GM03348 (cell line): Measurements from ENCODE around the gene MTA1.
A peak's percentile ranks its signal among the peaks of the same experiment; 100 is the strongest.

Experiments
- DNase-seq: peaks from one replicate; pipeline ENCODE4 v3.0.0; 2012; ENCODE audit warnings: low spot score

MTA1 gene

DNA sequence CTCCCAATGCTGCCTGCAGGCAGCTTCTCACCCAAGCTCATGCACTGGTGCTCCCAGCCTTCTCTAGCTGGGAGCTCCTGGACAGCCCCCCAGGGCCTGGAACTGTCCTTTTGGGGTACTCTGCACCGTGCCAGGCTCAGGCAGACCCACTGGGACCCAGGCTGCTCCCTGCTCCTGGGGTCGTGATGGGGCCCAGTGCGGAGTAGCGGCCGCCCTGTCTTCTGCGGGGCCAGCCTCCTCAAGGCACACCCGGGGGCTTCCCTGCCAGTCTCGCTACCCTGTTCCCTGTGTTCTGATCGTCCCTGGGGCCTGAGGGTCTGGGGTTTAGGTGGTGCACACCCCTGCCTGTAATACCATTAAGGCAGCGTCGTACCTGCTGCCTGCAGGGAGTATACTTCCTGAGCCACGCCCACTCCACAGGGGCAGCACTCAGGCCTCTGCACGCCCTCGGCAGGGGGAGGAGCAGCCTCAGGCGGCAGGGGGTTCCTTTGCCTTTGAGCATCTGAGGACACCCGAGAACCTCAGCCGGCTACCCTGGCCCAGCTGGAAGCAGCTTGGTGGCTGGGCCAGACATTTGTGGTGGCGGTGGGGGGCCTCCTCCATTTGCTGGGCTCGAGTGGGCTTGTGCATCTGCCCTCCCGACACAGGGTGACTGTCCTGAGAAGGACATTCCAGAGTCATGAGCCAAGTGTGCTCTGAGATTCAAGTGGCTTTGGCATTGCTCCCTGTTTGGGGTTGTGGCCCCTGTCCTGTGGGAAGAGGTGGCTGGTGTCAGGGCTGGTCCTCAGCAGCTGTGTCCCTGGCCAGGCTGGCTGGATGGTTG, 45.8 kb downstream of the MTA1 start:
- DNase-seq: no peak

DNA sequence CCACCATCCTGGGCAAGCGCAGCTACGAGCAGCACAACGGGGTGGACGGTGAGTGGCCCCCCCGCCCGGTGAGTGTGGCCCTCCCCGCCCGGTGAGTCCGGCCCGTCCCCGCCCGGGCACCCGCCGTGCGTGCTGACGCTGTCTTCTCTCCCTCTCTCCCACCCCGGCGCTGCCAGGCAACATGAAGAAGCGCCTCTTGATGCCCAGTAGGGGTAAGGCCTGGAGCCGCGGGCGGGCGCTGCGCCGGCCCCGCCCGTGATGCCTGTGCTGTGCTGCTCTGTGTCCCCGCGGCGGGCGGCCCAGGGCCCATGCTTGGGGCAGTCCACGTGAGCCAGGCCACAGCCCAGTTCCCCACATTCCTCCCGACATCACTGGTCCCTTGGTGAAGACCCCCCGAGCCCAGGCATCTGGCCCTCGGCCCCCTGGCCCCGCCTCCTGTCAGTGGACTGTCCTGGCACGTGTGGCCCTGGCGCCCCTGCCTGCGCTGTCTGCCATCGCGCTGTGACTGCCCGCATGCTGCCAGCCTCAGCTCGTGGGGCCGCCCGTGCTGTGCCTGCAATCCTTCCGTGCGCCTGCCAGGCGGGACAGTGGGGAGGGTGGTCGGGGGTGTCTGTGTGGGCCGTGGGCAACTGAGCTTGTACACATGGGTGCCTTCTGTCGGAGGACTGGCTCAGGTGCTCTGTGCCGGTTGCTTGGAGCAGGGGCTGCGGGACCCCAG, 47.1 kb downstream of the MTA1 start:
- DNase-seq: no peak

DNA sequence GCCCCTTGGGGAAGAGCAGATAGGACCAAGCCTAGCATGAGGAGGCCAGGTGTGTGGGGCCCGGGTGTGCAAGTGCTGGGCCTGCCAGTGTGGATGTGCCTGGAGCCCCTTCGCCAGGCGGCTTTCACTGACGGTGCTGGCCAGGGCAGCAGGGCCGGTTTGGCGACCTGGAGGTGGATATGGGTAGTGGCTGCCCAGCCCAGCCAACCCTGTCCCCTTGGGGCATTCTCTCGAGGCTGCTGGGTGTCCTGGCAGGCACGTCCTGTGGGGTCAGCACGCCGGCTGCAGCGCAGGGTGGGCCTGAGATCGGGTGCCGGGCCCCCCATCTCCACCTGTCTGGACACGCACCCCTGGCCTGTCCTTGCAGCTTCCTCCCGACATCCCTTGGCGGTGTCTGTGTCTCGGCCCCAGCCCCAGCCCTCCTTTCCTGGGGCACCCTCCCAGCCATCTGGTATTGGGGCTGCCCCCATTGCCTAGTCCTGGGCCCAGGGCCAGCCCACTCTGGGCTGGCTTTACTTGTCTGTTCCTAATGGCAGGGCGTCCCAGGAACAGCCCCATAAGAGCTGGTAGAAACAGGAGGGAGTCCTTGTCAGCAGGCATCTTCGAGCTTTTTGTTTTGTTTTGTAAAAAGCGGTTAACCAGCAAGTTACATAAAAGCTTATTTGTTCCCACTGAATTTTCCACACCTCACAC, 47.8 kb downstream of the MTA1 start:
- no peak for DNase-seq

DNA sequence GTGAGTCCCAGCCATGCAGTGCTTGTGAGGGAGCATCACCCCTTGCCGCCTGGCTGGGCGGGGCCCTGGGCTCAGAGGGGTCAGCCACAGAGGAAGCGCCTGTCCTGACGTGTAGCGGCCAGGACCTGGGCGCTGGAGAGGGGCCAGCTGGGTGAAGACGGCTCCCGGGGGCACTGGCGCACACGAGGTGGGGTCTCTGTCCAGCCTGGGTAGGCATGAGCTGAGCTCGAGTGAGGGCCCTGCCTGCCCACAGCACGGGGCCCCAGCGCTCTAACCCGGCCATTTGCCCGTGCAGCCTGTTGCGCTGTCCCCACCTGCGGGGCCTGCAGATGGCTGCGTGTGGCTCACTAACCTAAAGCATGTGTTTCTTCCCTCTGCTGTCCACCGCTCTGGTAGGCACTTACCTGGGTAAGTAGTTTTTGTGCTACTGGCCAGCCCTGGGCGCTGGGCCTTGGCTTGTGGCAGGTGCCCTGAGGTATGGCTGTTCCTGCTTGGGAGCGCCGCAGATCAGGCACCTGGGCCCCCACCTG, 48.4 kb downstream of the MTA1 start:
- no peak for DNase-seq

DNA sequence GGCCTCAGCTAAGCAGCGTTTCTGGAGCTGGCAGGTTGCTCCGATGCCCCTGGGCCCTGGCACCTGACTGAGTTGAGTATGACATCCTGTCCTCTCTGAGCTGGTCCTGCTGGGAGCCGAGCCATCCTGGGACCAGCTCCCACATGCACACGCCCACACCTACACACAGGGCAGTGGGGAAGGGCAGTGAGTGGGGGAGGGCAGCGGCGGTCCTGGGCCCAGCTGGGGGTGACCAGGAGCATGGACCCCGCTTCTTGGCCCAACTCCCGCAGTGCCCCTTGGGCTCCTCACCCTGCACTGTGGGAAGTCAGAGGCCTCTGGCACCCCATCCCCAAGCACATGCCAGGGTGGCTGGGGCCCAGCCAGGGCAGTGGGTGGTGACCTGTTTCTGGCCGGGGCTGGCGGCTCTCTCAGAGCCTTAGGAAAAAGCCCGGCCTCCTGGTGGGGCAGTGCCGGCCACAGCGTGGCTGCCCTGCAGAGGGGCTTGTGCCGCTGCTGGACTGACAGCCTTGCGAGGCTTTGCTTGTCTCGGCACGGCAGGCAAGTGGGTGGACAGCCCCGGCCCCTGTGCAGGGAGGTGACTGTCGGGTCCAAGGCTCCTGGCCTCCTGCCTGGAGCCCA, 49.1 kb downstream of the MTA1 start:
- DNase-seq: no peak

DNA sequence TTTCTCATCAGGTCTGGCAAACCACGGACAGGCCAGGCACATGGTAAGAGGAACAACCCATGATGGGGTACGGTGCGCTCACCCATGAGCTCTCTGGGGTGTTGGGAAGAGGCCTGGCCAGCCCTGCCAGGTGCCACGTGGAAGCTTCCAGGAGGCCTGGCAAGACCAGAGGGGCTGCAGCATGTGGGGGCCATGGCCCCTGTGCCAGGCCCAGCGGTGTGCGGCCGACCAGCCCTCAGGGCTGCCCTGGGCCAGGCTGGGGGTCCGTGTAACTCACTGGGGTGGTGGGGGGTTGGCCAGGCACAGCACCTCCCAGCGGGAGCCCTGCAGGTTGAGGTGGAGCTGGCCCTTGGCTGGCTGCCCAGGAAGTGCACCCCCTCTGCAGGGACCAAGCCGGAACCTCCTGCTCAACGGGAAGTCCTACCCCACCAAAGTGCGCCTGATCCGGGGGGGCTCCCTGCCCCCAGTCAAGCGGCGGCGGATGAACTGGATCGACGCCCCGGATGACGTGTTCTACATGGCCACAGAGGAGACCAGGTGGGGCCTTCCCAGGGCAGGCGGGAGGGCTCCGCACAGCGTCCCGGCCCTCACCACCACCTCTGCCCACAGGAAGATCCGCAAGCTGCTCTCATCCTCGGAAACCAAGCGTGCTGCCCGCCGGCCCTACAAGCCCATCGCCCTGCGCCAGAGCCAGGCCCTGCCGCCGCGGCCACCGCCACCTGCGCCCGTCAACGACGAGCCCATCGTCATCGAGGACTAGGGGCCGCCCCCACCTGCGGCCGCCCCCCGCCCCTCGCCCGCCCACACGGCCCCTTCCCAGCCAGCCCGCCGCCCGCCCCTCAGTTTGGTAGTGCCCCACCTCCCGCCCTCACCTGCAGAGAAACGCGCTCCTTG, 50.1 kb downstream of the MTA1 start:
- DNase-seq: no peak

DNA sequence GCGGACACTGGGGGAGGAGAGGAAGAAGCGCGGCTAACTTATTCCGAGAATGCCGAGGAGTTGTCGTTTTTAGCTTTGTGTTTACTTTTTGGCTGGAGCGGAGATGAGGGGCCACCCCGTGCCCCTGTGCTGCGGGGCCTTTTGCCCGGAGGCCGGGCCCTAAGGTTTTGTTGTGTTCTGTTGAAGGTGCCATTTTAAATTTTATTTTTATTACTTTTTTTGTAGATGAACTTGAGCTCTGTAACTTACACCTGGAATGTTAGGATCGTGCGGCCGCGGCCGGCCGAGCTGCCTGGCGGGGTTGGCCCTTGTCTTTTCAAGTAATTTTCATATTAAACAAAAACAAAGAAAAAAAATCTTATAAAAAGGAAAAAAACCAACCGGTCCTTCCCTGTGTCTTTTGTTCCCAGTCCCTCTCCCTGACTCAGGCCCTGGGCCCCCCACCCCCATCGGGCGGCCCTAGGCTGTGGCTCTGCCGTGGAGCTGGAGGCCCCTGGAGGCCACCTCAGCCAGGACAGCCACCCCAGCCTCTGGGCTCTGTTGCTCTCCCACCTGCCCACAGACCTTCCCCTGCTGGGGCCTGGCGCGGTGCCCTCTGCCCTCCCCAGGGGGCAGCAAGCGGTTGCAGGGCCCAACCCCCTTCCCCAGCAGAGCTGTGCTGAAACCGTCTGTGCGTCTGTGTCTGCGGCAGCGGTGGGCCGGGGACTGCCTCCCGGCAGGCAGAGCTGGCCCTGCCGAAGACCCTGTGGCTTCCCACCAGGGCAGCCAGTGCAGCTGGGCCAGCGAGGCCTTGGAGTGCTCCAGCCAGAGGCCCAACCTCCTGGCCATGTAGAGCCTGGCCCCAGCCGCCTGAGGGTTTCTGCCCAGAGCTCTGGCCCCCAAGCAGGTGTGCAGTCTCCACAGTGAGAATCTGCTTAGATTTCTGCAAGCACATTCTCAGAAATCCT, 51.0 kb downstream of the MTA1 start:
- DNase-seq: no peak

DNA sequence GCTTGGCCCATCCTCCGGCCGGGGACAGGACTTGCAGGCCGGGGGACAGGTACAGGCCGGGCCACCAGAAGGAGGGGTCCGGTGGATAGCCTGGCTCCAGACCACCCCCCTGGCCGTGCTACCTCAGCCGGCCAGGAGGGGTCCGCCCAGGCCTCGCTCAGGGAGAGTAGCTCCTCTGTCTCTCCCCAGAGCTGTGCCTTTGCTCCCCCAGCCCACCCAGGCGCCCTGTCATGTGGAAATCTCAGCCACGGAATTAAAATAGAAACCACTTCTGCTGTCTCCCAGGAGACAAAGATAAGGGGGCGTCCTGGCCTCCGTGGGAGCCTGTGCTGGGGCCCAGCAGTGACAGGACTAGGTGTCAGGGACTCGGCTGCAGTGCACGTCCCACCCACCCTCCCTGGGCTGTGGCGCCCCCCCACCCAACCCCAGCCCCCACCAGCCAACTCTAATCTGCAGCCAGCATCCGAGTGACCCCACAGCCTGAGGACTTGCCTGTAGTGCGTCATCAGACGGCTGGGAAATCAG, 51.7 kb downstream of the MTA1 start:
- no peak for DNase-seq

DNA sequence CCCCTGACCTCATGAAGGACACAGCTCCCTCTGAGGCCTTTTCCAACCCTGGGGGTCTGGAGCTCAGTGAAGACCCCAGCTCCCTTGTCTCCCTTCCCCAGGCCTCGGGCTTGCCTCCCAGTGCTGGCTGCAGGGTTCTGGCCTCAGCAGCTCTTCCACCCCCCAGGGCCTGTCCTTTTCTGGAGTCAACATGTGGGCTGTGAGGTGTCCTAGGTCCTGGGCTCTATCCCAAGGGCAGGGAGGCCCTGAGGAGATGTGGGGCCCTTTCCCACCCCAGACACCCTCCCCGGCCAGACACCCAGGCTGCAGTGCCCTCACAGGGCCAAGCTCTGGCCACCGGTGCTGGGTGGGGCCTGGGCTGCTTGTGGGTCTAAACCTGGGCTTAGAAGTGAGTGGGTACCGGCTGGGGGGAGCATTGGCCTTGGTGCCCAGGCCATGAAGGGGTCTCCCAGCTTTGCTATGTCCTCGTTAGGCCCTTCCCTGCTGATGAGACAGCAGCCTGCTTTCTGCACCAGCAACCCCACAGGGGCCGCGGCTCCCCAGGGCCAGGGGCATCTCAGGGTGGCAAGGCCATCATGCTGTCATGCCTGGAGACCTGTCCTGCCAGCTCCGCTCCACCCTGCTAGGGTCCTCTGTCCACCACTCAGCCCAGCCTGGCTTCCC, 52.3 kb downstream of the MTA1 start:
- no peak for DNase-seq

DNA sequence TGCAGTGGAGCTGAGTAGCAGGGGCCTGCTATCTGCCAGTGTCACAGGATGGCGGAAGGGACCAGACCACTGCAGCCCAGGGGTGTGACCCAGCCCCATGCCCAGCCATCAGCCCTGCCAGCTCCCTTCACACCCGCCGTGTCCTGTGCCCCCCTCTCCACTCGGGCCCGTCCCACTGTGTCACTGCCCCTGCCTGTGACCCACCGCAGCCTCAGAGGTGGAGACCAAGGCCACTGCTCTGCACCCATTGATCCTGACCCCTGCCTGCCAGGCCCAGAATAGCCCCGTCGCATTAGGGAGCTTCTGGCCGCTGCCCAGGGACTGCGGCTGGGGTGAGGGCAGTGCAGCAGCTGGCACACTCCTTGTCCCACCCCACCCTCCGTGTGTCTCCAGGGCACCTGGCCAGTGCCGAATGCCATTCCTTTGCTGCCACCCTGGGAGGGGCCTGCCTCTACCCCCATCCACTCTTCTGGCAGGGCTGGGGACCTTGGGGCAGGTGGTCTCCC, 52.9 kb downstream of the MTA1 start:
- no peak for DNase-seq

DNA sequence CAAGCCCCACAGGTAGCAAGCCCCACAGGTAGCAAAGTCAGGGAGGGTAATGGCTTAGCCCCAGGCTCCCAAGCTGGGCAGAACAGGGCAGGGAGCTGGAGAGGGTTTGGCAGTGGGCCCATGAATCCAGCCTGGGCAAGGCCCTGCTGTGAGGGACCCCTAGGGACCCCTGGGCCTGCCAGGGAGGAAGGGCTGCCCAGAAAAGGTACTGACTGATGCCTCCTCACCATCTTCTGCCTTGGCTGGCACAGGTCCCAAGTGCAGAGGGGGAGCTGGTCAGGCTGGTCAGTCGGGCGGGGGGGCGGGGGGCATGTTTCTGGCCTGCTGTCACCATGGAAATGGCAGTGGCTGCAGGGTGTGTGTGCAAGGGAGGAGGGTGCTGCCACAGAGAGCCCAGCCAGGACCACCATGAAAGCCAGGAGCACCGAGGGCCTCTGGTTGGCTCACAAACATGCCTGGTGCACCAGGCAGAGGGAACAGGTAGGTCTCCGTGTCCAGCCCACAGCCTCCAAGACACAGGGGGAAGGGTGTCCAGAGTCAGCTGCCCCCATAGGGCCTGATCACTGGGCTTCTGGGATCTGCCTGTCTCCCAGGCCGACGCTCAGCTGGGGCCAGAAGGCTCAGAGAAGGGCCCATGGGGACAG, 53.5 kb downstream of the MTA1 start:
- DNase-seq: no peak

DNA sequence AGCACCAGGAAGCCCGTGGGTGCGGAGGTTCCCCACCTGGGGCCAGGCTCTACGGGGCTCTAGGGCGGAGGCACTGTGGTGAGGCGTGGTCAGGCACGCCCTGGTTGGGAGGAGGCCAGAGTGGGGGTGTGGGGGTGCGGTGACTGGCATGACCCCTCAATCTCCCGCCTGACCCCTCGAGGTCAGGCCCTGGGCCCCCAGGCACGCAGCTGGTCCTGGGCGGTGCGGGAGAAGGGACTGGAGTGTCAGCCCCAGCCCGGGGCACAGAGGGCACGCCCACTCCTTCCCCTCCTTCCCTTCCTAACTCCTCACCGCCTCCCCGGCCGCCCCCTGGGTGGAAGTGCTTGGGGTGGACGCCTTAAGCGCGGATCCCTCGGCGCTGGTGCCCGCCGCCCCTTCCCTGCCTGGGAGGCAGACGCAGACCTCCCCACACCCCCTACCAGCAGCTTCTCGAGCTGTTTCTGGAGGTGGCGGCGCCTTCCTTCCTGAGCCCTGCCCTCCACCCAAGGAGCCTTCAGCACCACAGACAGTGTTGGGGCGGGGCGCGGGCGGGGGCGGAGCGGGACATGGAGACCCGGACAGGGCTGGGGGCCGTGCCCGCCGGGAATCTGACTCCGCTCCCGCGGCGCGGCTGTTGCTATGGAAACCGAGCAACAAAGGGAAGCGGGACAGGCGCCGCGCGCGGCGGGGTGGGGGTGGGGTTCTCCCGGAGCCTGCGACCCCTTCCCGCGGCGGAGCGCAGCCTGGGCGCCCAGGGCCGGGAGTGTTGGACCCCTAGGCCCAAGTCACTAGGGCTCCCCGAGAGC, 54.3 kb downstream of the MTA1 start:
- peak; percentile 90 for DNase-seq

DNA sequence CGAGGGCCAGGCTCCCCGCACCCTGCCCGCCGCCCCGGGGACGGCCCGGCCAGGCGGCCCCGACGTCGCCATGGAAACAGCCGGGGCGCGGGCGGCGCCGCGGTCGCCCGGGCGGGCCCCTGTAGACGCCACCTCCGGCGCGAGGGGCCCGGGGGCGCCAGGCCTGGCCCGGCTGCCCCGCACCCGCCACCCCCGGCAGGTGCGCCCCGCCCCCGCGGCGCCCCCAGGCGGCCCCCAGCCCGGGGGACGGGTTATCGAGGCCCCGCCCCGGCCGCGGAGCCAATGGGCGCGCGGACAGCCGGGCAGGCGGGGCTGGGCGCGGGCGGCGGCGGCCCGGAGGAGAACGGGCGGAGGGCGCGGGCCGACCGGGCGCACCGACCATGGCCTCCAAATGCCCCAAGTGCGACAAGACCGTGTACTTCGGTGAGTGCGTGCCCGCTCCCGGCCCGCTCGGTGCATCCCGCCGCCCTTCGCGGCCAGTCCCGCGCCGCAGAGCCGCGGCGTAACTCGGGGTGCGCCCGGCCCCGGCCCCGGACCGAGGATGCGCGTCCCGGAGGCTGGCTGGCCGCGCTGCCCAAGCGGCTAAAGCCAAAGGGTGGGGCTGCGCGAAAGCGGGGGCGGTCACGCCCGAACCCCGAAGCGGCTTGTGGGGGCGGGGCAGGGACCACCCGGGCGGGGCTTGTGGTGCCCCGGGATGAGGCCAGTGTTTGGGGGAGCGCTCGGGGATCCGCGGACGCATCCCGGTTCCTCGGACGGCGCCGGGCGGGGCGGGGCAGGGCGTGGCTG, 55.0 kb downstream of the MTA1 start, which contains the start of gene CRIP2:
CRIP2 (plus strand) TSS at position 339 of the 786 bp plus-strand sequence; CDS start at position 381, 42 bp downstream.
- DNase-seq: peak; percentile 95

DNA sequence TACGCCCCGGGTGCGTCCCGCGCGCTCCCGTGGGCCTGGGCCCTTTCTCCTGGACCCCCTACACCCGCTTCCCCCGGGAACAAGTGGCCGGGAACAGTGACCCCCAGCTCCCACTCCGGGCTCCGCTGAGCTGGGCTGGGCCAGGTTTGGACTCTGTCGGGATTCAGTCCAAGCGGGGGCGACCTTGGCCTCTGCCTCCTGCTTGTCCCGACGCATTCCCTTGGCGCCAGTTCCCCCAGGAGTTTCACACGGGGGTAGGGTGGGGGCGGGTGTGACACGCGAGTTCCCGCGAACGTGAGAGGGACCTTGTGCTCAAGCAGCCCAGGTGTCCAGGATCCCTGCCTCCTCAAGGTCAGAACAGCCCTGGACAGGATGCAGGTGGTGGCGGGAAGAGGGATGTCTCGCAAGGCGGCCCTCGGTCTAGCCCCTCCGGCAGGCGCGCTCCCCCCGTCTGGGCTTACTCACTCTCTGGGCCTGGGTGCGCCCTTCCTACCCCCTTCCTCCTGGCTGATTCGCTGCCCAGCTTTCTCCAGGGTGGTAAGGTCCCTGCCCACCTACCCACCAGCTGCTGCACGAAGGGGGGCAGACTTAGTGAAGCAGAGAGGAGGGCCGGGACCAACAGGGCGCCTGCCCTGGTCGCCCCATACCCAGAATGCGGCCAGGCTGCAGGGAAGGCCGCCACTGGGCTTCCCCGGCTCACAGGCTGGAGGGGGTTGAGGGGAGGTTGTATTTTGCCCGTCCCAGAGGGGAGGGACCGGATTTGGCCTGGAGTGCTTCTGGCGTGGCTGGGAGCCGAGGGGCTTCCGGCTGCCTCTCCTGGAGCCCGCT, 55.9 kb downstream of the MTA1 start:
- peak; percentile 83 for DNase-seq

DNA sequence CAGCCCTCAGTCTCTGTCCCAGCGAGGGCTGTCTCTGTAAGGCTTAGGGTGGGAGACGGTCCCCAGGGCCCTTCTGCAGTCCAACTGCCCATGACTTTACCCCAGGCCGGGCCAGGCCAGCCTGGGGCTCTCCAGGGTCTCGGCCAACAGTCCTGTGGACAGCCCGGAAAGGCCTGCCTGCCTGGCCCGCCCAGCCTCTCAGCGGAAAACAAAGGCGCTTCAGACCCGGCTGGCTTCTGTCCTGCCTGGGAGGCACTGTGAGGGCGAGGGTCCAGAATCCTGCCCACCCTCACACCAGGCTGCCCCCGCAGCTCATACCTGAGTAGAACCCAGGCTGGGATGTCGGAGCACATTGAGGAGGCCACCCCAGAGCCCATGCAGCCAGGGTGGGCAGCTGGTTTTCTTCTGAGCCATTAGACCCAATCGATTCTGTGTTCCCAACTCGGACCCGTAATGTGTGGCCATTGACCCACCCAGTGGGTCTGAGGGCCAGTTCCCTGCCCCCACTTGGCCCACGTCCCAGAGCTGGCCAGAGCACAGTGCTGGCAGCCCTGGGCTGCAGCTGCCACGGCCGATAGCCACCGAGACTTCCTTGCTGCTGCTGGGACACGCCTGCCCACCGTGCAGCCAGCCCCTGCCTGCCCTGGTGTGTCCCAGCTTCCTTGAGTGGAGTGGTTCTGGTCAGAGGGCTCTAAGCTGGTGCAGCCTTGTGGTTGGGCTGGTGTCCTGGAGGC, 56.6 kb downstream of the MTA1 start:
- DNase-seq: peak; percentile 69
